Measurements from ENCODE around the gene STX2.
"Not testable (repeated sequence)": the region's sequence is repeated elsewhere in the genome, so short reads cannot be mapped to it uniquely, and the experiment has no call there.

Gene STX2

GRCh38 chr12:130754234-130754901 is 84.7 kb downstream of the STX2 start:
- Histone ChIP-seq H3K27ac (ENCODE audit: low read depth, low read length) (peak overlapping the region; percentile 63), H3K9me3 (ENCODE audit: control insufficient read depth, insufficient read depth, low read length) (peaks cover 21% of the 10 kb centered on the region), H3K9me2 (replicated peaks; ENCODE audit: control insufficient read depth, low read length) (no peaks in the 10 kb centered on the region), H3K36me3 (ENCODE audit: control insufficient read depth, low read length) (peaks cover 9% of the 10 kb centered on the region), H3K4me2 (ENCODE audit: low read length) (peak overlapping the region; percentile 52), H3K79me2 (ENCODE audit: control insufficient read depth, low read length) (no peaks in the 10 kb centered on the region), H3K4me3 (ENCODE audit: low read length) (peak overlapping the region; percentile 52), H4K20me1 (ENCODE audit: control insufficient read depth, insufficient read depth, low read depth, low read length) (no peaks in the 10 kb centered on the region), H3K27me3 (ENCODE audit: control insufficient read depth, low read length) (no peaks in the 10 kb centered on the region), H3K4me1 (ENCODE audit: control insufficient read depth, low read length) (peaks cover 30% of the 10 kb centered on the region), H3F3A (ENCODE audit: control insufficient read depth, insufficient read depth) (peaks cover 11% of the 10 kb centered on the region)
- no peak for TF ChIP-seq CTCF (IDR thresholded peaks at IDR 0.05; ENCODE audit: low read depth, low read length, poor library complexity, severe bottlenecking)
- TF ChIP-seq EZH2phosphoT487 (IDR thresholded peaks at IDR 0.05; ENCODE audit: borderline replicate concordance, low read length) = no peak

GRCh38 chr12:130752692-130753230 is 86.3 kb downstream of the STX2 start:
- Histone ChIP-seq H3K36me3 (ENCODE audit: control insufficient read depth, low read length) (peaks cover 9% of the 10 kb centered on the region), H3F3A (ENCODE audit: control insufficient read depth, insufficient read depth) (peaks cover 11% of the 10 kb centered on the region), H3K27ac (ENCODE audit: low read depth, low read length) (no peak overlapping the region), H3K27me3 (ENCODE audit: control insufficient read depth, low read length) (no peaks in the 10 kb centered on the region), H3K4me3 (ENCODE audit: low read length) (no peak overlapping the region), H3K4me2 (ENCODE audit: low read length) (no peak overlapping the region), H3K9me3 (ENCODE audit: control insufficient read depth, insufficient read depth, low read length) (peaks cover 21% of the 10 kb centered on the region), H3K79me2 (ENCODE audit: control insufficient read depth, low read length) (no peaks in the 10 kb centered on the region), H4K20me1 (ENCODE audit: control insufficient read depth, insufficient read depth, low read depth, low read length) (no peaks in the 10 kb centered on the region), H3K4me1 (ENCODE audit: control insufficient read depth, low read length) (peaks cover 30% of the 10 kb centered on the region), H3K9me2 (replicated peaks; ENCODE audit: control insufficient read depth, low read length) (no peaks in the 10 kb centered on the region)
- TF ChIP-seq EZH2phosphoT487 (IDR thresholded peaks at IDR 0.05; ENCODE audit: borderline replicate concordance, low read length) (no peak), CTCF (IDR thresholded peaks at IDR 0.05; ENCODE audit: low read depth, low read length, poor library complexity, severe bottlenecking) (peak; percentile 17)

- peaks cover 21% of the 10 kb centered on the region for H3K9me3 ChIP-seq (ENCODE audit: control insufficient read depth, insufficient read depth, low read length)
- not testable (repeated sequence) for H3K36me3 ChIP-seq (ENCODE audit: control insufficient read depth, low read length); H4K20me1 ChIP-seq (ENCODE audit: control insufficient read depth, insufficient read depth, low read depth, low read length); H3K27ac ChIP-seq (ENCODE audit: low read depth, low read length); H3K9me2 ChIP-seq (replicated peaks; ENCODE audit: control insufficient read depth, low read length); H3K79me2 ChIP-seq (ENCODE audit: control insufficient read depth, low read length); H3K27me3 ChIP-seq (ENCODE audit: control insufficient read depth, low read length)
- peak overlapping the region; percentile 50 for H3K4me2 ChIP-seq (ENCODE audit: low read length)
- peaks cover 11% of the 10 kb centered on the region for H3F3A ChIP-seq (ENCODE audit: control insufficient read depth, insufficient read depth)
- H3K4me3 ChIP-seq (ENCODE audit: low read length) = peak overlapping the region; percentile 37
- peaks cover 30% of the 10 kb centered on the region for H3K4me1 ChIP-seq (ENCODE audit: control insufficient read depth, low read length)
These were observed 87.0 kb downstream of the STX2 start for GRCh38 chr12:130752037-130752436.

- peaks cover 13% of the 10 kb centered on the region for H3K4me1 ChIP-seq (ENCODE audit: control insufficient read depth, low read length)
- no peaks in the 10 kb centered on the region for H3K9me2 ChIP-seq (replicated peaks; ENCODE audit: control insufficient read depth, low read length)
- no peak overlapping the region for H3K27ac ChIP-seq (ENCODE audit: low read depth, low read length)
- H3F3A ChIP-seq (ENCODE audit: control insufficient read depth, insufficient read depth) = peaks cover 6% of the 10 kb centered on the region
- no peaks in the 10 kb centered on the region for H4K20me1 ChIP-seq (ENCODE audit: control insufficient read depth, insufficient read depth, low read depth, low read length)
- no peak for TF ChIP-seq EZH2phosphoT487 (IDR thresholded peaks at IDR 0.05; ENCODE audit: borderline replicate concordance, low read length)
- TF ChIP-seq CTCF (IDR thresholded peaks at IDR 0.05; ENCODE audit: low read depth, low read length, poor library complexity, severe bottlenecking) = no peak
- H3K36me3 ChIP-seq (ENCODE audit: control insufficient read depth, low read length) = no peaks in the 10 kb centered on the region
- peaks cover 4% of the 10 kb centered on the region; the same call in 1 of the 2 replicates for H3K9me3 ChIP-seq (ENCODE audit: control insufficient read depth, insufficient read depth, low read length)
- H3K4me3 ChIP-seq (ENCODE audit: low read length) = no peak overlapping the region
- H3K27me3 ChIP-seq (ENCODE audit: control insufficient read depth, low read length) = no peaks in the 10 kb centered on the region
- no peak overlapping the region for H3K4me2 ChIP-seq (ENCODE audit: low read length)
- H3K79me2 ChIP-seq (ENCODE audit: control insufficient read depth, low read length) = no peaks in the 10 kb centered on the region
These were observed 90.3 kb downstream of the STX2 start for GRCh38 chr12:130748786-130749185.

Measured in DOHH2 (cell line).